Measurements from ENCODE around the gene SLC6A6. TPM values are rescaled to one million over a fixed set of nuclear protein-coding genes. Genes with fewer than 3 reads are reported as not detected.

The SLC6A6 gene
- total and polyA plus RNA-seq, 2 experiments from 2014 or later: 27.5 to 150 TPM

DNA sequence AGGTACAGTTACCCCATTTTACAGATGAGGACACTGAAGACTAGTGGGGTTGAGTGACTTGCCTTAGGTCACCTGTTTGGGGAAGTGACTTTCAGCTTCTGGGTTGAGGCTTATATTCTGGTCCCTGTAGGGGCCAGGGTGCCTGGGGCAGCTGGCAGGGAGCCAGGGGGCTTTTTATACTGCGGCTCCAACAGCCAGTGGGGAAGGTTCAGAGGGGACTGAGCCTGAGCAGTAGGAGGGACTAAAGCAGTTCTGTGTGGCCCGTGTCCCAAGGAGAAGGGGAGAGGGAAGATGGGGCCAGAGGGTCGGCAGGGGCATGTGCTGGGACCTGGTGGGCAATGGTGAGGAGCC lies 37.7 kb downstream of the SLC6A6 start:
- Histone ChIP-seq H3K27ac (ENCODE audit: low read depth) (no peak overlapping the region), H3K4me1 (ENCODE audit: insufficient read depth) (0 out of 2 replicates have a peak, but pooled peaks cover 4% of the 10 kb centered on the region), H4K20me1 (replicated peaks; ENCODE audit: insufficient read depth) (peaks cover 48% of the 10 kb centered on the region), H3K36me3 (ENCODE audit: insufficient read depth) (peaks cover 5% of the 10 kb centered on the region; the same call in 1 of the 2 replicates), H2AFZ (no peak overlapping the region), H3K9me2 (ENCODE audit: insufficient read depth) (no peaks in the 10 kb centered on the region), H3F3A (replicated peaks; ENCODE audit: low read depth) (no peaks in the 10 kb centered on the region), H3K4me3 (no peak overlapping the region), H3K79me2 (replicated peaks; ENCODE audit: insufficient read depth) (peaks cover 76% of the 10 kb centered on the region), H3K4me2 (no peak overlapping the region), H3K27me3 (ENCODE audit: insufficient read depth) (no peaks in the 10 kb centered on the region)
- Mint-ChIP-seq H3K4me1 (peaks cover 23% of the 10 kb centered on the region), H3K27me3 (ENCODE audit: insufficient read depth, low read depth, poor library complexity) (peaks cover 8% of the 10 kb centered on the region), H3K27ac (no peak overlapping the region), H3K9me3 (no peaks in the 10 kb centered on the region), H3K36me3 (ENCODE audit: low read depth) (peaks cover 19% of the 10 kb centered on the region), H3K4me3 (no peak overlapping the region)
- ATAC-seq (peak; percentile 10; the same call in 2 of the 3 replicates), DNase-seq (ENCODE audit: low spot score) (no peak)
- TF ChIP-seq, protein P1, sequence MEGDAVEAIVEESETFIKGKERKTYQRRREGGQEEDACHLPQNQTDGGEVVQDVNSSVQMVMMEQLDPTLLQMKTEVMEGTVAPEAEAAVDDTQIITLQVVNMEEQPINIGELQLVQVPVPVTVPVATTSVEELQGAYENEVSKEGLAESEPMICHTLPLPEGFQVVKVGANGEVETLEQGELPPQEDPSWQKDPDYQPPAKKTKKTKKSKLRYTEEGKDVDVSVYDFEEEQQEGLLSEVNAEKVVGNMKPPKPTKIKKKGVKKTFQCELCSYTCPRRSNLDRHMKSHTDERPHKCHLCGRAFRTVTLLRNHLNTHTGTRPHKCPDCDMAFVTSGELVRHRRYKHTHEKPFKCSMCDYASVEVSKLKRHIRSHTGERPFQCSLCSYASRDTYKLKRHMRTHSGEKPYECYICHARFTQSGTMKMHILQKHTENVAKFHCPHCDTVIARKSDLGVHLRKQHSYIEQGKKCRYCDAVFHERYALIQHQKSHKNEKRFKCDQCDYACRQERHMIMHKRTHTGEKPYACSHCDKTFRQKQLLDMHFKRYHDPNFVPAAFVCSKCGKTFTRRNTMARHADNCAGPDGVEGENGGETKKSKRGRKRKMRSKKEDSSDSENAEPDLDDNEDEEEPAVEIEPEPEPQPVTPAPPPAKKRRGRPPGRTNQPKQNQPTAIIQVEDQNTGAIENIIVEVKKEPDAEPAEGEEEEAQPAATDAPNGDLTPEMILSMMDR (conservative IDR thresholded peaks at IDR 0.05; ENCODE audit: low read depth in 2 of 2): no peak
- TF ChIP-seq, protein P2, sequence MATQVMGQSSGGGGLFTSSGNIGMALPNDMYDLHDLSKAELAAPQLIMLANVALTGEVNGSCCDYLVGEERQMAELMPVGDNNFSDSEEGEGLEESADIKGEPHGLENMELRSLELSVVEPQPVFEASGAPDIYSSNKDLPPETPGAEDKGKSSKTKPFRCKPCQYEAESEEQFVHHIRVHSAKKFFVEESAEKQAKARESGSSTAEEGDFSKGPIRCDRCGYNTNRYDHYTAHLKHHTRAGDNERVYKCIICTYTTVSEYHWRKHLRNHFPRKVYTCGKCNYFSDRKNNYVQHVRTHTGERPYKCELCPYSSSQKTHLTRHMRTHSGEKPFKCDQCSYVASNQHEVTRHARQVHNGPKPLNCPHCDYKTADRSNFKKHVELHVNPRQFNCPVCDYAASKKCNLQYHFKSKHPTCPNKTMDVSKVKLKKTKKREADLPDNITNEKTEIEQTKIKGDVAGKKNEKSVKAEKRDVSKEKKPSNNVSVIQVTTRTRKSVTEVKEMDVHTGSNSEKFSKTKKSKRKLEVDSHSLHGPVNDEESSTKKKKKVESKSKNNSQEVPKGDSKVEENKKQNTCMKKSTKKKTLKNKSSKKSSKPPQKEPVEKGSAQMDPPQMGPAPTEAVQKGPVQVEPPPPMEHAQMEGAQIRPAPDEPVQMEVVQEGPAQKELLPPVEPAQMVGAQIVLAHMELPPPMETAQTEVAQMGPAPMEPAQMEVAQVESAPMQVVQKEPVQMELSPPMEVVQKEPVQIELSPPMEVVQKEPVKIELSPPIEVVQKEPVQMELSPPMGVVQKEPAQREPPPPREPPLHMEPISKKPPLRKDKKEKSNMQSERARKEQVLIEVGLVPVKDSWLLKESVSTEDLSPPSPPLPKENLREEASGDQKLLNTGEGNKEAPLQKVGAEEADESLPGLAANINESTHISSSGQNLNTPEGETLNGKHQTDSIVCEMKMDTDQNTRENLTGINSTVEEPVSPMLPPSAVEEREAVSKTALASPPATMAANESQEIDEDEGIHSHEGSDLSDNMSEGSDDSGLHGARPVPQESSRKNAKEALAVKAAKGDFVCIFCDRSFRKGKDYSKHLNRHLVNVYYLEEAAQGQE (IDR thresholded peaks at IDR 0.05; ENCODE audit: unreplicated experiment): no peak

DNA sequence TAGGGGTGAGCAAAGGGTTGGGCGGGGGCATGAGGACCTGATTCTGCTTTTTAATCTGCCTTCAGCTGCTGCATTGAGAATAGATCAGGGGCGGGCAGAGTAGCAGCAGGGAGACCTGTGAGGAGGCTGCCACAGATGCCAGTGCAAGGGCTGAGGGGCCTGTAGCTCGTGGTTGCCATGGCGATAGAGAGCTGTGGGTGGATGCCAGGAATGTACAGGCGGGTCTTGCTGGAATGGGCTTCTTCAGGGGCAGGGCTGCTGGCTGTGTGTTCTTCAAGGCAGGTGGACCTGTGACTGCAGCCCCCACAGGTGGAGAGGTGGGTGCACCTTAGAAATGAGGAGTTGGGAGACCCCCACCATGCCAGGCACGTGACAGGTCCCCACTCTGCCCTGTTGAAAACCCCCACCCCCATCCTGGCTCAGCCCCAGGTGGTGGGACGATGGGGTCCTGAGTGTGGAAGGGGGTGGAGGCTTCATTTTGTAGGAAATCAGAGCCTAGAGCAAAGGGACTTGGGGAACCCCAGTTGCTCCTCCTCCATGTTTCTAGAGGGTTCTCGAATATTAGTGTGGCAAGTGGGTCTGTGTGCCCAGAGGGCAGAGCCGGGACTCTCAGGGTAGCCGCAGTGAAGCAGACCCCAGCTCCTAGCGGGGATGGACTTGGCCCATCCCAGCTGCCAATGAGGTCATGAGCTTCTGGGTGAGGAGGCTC lies 38.3 kb downstream of the SLC6A6 start:
- H3K4me3 ChIP-seq: no peak overlapping the region
- H3K27me3 Mint-ChIP-seq (ENCODE audit: insufficient read depth, low read depth, poor library complexity): peaks cover 8% of the 10 kb centered on the region
- 0 out of 2 replicates have a peak, but pooled peaks cover 4% of the 10 kb centered on the region for H3K4me1 ChIP-seq (ENCODE audit: insufficient read depth)
- peaks cover 23% of the 10 kb centered on the region for H3K4me1 Mint-ChIP-seq
- ATAC-seq (peak; percentile 79), DNase-seq (ENCODE audit: low spot score) (peak; percentile 77)
- no peaks in the 10 kb centered on the region for H3K9me2 ChIP-seq (ENCODE audit: insufficient read depth)
- peaks cover 72% of the 10 kb centered on the region for H3K79me2 ChIP-seq (replicated peaks; ENCODE audit: insufficient read depth)
- no peaks in the 10 kb centered on the region for H3K27me3 ChIP-seq (ENCODE audit: insufficient read depth)
- H3K36me3 ChIP-seq (ENCODE audit: insufficient read depth): peaks cover 5% of the 10 kb centered on the region; the same call in 1 of the 2 replicates
- H3K4me2 ChIP-seq: no peak overlapping the region
- peaks cover 48% of the 10 kb centered on the region for H4K20me1 ChIP-seq (replicated peaks; ENCODE audit: insufficient read depth)
- no peak overlapping the region for H3K4me3 Mint-ChIP-seq
- peaks cover 24% of the 10 kb centered on the region for H3K36me3 Mint-ChIP-seq (ENCODE audit: low read depth)
- H3K27ac ChIP-seq (ENCODE audit: low read depth): no peak overlapping the region
- no peaks in the 10 kb centered on the region for H3F3A ChIP-seq (replicated peaks; ENCODE audit: low read depth)
- H2AFZ ChIP-seq: no peak overlapping the region
- H3K9me3 Mint-ChIP-seq: no peaks in the 10 kb centered on the region
- no peak overlapping the region for H3K27ac Mint-ChIP-seq
- TF ChIP-seq EZH2phosphoT487 (IDR thresholded peaks at IDR 0.05; ENCODE audit: unreplicated experiment): no peak
- no peak for TF ChIP-seq JUNB (IDR thresholded peaks at IDR 0.05; ENCODE audit: unreplicated experiment)
- TF ChIP-seq, protein P3, sequence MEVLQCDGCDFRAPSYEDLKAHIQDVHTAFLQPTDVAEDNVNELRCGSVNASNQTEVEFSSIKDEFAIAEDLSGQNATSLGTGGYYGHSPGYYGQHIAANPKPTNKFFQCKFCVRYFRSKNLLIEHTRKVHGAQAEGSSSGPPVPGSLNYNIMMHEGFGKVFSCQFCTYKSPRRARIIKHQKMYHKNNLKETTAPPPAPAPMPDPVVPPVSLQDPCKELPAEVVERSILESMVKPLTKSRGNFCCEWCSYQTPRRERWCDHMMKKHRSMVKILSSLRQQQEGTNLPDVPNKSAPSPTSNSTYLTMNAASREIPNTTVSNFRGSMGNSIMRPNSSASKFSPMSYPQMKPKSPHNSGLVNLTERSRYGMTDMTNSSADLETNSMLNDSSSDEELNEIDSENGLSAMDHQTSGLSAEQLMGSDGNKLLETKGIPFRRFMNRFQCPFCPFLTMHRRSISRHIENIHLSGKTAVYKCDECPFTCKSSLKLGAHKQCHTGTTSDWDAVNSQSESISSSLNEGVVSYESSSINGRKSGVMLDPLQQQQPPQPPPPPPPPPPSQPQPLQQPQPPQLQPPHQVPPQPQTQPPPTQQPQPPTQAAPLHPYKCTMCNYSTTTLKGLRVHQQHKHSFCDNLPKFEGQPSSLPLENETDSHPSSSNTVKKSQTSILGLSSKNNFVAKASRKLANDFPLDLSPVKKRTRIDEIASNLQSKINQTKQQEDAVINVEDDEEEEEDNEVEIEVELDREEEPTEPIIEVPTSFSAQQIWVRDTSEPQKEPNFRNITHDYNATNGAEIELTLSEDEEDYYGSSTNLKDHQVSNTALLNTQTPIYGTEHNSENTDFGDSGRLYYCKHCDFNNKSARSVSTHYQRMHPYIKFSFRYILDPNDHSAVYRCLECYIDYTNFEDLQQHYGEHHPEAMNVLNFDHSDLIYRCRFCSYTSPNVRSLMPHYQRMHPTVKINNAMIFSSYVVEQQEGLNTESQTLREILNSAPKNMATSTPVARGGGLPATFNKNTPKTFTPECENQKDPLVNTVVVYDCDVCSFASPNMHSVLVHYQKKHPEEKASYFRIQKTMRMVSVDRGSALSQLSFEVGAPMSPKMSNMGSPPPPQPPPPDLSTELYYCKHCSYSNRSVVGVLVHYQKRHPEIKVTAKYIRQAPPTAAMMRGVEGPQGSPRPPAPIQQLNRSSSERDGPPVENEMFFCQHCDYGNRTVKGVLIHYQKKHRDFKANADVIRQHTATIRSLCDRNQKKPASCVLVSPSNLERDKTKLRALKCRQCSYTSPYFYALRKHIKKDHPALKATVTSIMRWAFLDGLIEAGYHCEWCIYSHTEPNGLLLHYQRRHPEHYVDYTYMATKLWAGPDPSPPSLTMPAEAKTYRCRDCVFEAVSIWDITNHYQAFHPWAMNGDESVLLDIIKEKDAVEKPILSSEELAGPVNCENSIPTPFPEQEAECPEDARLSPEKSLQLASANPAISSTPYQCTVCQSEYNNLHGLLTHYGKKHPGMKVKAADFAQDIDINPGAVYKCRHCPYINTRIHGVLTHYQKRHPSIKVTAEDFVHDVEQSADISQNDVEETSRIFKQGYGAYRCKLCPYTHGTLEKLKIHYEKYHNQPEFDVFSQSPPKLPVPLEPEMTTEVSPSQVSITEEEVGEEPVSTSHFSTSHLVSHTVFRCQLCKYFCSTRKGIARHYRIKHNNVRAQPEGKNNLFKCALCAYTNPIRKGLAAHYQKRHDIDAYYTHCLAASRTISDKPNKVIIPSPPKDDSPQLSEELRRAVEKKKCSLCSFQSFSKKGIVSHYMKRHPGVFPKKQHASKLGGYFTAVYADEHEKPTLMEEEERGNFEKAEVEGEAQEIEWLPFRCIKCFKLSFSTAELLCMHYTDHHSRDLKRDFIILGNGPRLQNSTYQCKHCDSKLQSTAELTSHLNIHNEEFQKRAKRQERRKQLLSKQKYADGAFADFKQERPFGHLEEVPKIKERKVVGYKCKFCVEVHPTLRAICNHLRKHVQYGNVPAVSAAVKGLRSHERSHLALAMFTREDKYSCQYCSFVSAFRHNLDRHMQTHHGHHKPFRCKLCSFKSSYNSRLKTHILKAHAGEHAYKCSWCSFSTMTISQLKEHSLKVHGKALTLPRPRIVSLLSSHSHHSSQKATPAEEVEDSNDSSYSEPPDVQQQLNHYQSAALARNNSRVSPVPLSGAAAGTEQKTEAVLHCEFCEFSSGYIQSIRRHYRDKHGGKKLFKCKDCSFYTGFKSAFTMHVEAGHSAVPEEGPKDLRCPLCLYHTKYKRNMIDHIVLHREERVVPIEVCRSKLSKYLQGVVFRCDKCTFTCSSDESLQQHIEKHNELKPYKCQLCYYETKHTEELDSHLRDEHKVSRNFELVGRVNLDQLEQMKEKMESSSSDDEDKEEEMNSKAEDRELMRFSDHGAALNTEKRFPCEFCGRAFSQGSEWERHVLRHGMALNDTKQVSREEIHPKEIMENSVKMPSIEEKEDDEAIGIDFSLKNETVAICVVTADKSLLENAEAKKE (CRISPR knock-in tag; IDR thresholded peaks at IDR 0.05): no peak
- no peak for TF ChIP-seq ZNF331 (CRISPR knock-in tag; IDR thresholded peaks at IDR 0.05; ENCODE audit: low read depth)
- TF ChIP-seq POLR2AphosphoS5 (IDR thresholded peaks at IDR 0.05; ENCODE audit: low read depth): no peak

Measured in GM23338 (cell line).